COR-L47 (cell line): ENCODE measurements around the gene NDUFV3.
"Not testable (repeated sequence)": the region's sequence is repeated elsewhere in the genome, so short reads cannot be mapped to it uniquely, and the experiment has no call there.

Experiments used
- DNase-seq: peaks from one replicate; lab custom pipeline; 2025; lab: John Stamatoyannopoulos, UW

Gene NDUFV3

GRCh38 chr21:42936360-42936759 lies 43.3 kb downstream of the NDUFV3 start:
- DNase-seq, result not testable (repeated sequence)

GRCh38 chr21:42937034-42937940 lies 44.2 kb downstream of the NDUFV3 start:
- DNase-seq, result not testable (repeated sequence)

- DNase-seq, result no peak
These were observed 45.0 kb downstream of the NDUFV3 start for GRCh38 chr21:42937960-42938605.

GRCh38 chr21:42938606-42938995 lies 45.5 kb downstream of the NDUFV3 start:
- DNase-seq, result not testable (repeated sequence)

GRCh38 chr21:42939582-42940413 lies 46.7 kb downstream of the NDUFV3 start:
- DNase-seq, result no peak

- DNase-seq, result no peak
These were observed 48.6 kb downstream of the NDUFV3 start for GRCh38 chr21:42941696-42942085.

GRCh38 chr21:42942244-42942643 lies 49.1 kb downstream of the NDUFV3 start:
- DNase-seq, result no peak

- not testable (repeated sequence) for DNase-seq
These were observed 56.1 kb downstream of the NDUFV3 start for GRCh38 chr21:42949094-42949755.

- not testable (repeated sequence) for DNase-seq
These were observed 58.1 kb downstream of the NDUFV3 start for GRCh38 chr21:42951193-42951592.

GRCh38 chr21:42956824-42957630 lies 63.9 kb downstream of the NDUFV3 start:
- no peak for DNase-seq

GRCh38 chr21:42958122-42958521 lies 65.0 kb downstream of the NDUFV3 start:
- not testable (repeated sequence) for DNase-seq

- no peak for DNase-seq
These were observed 66.6 kb downstream of the NDUFV3 start for GRCh38 chr21:42959728-42960127.

GRCh38 chr21:42962380-42963007 lies 69.4 kb downstream of the NDUFV3 start:
- DNase-seq, result no peak
